Mesodermal cell (in vitro differentiated cells): ENCODE data around the gene CPLX4.

Experiments used
- H3K27ac ChIP-seq: 2 replicates; pipeline ENCODE4 v1.7.0; 2013; ENCODE audit warnings: mild to moderate bottlenecking, low read depth, low read length, moderate library complexity; ENCODE audit not compliant: severe bottlenecking
- H3K36me3 ChIP-seq: 2 replicates; pipeline ENCODE4 v1.7.1; 2013; ENCODE audit warnings: mild to moderate bottlenecking, low read length, moderate library complexity; ENCODE audit not compliant: control insufficient read depth, insufficient read depth
- H3K4me1 ChIP-seq: one replicate; pipeline ENCODE4 v1.7.1; 2013; ENCODE audit warnings: mild to moderate bottlenecking, low read length; ENCODE audit not compliant: insufficient read depth, control insufficient read depth, poor library complexity, severe bottlenecking
- H3K4me3 ChIP-seq: 2 replicates; pipeline ENCODE4 v1.7.0; 2013; ENCODE audit warnings: low read length, control low read depth, mild to moderate bottlenecking; ENCODE audit not compliant: insufficient read depth, poor library complexity, severe bottlenecking; ENCODE audit errors: extremely low read depth
- H3K9me3 ChIP-seq: 2 replicates; pipeline ENCODE4 v1.7.1; 2013; ENCODE audit warnings: mild to moderate bottlenecking, low read length, moderate library complexity; ENCODE audit not compliant: control insufficient read depth
- WGBS, 2 experiments: methylation state at CpG; one replicate each; pipeline ENCODE4 v1.1.5; 2013; ENCODE audit warnings: missing lambda C conversion rate in 2 of 2; ENCODE audit not compliant: insufficient coverage in 2 of 2; 5-methylcytosine and 5-hydroxymethylcytosine counted together

The CPLX4 gene

DNA sequence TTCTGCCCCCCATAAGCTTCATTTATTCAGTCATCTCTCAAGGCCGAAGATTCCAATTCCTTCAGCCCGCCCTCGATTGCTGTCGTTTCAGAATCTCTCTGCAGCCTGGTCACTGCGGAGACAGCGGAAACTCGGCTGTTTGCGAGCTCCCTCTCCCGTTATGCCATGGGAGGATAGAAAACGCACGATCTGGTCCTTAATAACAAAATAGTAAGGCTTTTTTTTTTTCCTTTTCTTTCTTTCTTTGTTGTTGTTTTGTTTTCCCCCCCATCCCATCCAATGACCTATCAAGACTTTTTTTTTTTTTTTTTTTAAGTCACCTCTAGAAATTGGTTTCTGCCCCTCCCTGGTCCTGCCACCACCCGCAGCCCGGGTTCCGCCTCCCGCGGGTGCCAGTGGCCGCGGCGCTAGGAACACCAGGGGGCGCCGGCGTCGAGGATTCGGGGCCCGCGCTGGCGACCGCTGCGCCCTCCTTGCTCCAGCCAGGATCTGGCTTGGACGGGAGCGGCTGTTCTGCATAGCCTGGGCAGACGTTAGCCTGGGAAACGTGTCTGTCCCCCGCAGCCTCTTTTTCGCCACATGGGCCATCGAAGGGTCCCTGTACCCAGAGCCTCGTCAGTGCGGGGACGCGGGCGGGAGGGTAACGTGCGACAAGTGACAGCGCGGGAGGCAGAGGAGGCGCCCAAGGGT lies 10.1 kb downstream of the CPLX4 start:
- peak overlapping the region; percentile 21 for H3K4me3 ChIP-seq
- no peaks in the 10 kb centered on the region for H3K4me1 ChIP-seq
- no peak overlapping the region for H3K27ac ChIP-seq
- no peaks in the 10 kb centered on the region for H3K36me3 ChIP-seq
- no peaks in the 10 kb centered on the region for H3K9me3 ChIP-seq
- WGBS, 2 experiments, result 1 to 8% methylated on average over 27 to 40 of the region's 46 CpGs

- Histone ChIP-seq H3K9me3 (no peaks in the 10 kb centered on the region), H3K4me1 (no peaks in the 10 kb centered on the region), H3K27ac (no peak overlapping the region), H3K36me3 (no peaks in the 10 kb centered on the region), H3K4me3 (no peak overlapping the region)
- WGBS, 2 experiments, result 71 to 83% methylated on average over 2 to 6 of the region's 6 CpGs
Measured at GRCh38 chr18:59306640-59307039, 11.8 kb downstream of the CPLX4 start.

GRCh38 chr18:59305295-59305694 lies 13.2 kb downstream of the CPLX4 start:
- no peak overlapping the region for H3K4me3 ChIP-seq
- WGBS, 2 experiments, result 76 to 87% methylated on average over 3 of the region's 4 CpGs
- no peak overlapping the region for H3K27ac ChIP-seq
- H3K9me3 ChIP-seq, result no peaks in the 10 kb centered on the region
- no peaks in the 10 kb centered on the region for H3K4me1 ChIP-seq
- H3K36me3 ChIP-seq, result no peaks in the 10 kb centered on the region

DNA sequence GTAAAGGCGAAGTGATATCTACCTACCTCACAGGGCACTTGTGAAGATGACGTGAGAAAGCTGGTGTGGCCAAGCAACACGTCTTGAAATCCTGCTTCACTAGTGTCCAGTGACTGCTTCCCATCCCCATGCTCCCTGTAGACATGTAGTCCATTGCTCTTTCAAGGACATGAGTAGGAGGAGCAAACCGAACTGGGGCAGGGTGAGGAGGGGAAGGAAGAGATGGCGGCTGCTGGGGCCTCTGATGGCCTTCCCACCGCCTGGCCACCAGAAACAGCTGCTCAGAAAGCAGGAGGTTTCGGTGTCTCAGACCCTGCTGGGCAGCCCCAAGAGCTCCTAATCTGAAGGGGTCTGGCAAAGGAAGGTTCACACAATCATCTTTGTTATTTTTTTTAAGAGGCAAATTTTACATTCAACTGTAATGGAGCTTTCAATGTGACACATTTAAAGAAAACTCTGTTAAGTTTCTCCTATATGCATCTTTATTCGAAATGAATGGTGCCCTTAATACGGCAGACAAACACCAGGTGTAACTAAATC lies 14.7 kb downstream of the CPLX4 start:
- WGBS, 2 experiments, result 80 to 86% methylated on average over 2 to 6 of the region's 9 CpGs
- H3K4me1 ChIP-seq, result no peaks in the 10 kb centered on the region
- no peaks in the 10 kb centered on the region for H3K36me3 ChIP-seq
- H3K27ac ChIP-seq, result no peak overlapping the region
- no peaks in the 10 kb centered on the region for H3K9me3 ChIP-seq
- H3K4me3 ChIP-seq, result no peak overlapping the region

GRCh38 chr18:59303006-59303405 lies 15.4 kb downstream of the CPLX4 start:
- WGBS, 2 experiments, result 80% methylated on average over 1 of the region's 2 CpGs; no CpG with 5 or more reads in 1 of the 2 experiments
- no peak overlapping the region for H3K4me3 ChIP-seq
- no peak overlapping the region for H3K27ac ChIP-seq
- no peaks in the 10 kb centered on the region for H3K4me1 ChIP-seq
- no peaks in the 10 kb centered on the region for H3K9me3 ChIP-seq
- no peaks in the 10 kb centered on the region for H3K36me3 ChIP-seq

DNA sequence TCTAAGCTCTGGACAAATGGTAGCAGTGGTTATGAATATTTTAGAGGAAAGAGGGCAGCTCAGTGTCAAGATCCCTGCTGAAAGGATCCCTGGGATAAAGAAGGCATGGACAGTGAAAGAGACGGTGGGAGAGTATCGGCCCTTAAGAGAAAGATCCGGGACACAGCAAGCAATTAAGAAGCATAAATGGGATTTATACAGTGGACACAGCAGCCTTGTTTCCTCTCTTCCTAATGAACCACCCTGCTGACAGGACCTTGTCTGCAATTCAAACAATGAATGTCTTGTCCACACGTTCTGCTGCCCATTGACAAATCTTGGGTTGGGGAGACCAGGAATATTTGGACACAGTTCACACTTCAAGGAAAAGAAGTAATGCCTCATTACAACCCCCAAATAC lies 16.5 kb downstream of the CPLX4 start:
- H3K9me3 ChIP-seq, result no peaks in the 10 kb centered on the region
- no peak overlapping the region for H3K27ac ChIP-seq
- no peaks in the 10 kb centered on the region for H3K36me3 ChIP-seq
- H3K4me3 ChIP-seq, result no peak overlapping the region
- 79% methylated on average over 4 of the region's 4 CpGs for WGBS, 2 experiments
- no peaks in the 10 kb centered on the region for H3K4me1 ChIP-seq

DNA sequence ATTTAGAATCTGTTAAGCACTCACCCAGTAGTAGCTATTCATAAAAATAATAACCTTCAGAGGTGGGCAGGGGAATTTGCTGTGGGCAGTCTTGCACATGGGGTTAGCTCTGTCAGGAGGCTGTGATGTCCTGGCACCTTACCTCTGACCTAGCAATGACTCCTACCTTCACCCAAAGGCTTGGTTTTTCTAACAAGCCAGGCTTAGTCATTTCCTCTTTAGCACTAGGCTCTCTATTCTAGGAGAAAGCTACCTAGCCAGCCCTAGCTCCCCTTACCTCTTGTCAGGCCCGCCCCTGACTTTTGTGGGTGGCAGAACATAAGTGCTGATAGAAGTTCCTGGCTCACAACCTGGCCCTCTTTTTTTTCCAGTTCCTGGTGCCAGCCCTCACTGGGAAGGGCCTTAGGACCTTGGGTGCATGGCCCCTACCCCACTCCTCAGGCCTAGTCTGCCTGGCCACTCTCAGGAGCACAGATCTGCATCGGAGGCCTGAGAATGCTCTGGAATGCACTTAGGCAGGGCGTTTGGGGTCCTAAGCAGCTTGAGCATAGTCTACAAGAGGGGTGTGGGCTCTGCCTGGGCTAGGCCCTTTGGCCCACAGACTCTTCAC lies 17.7 kb downstream of the CPLX4 start:
- no peak overlapping the region for H3K4me3 ChIP-seq
- no peak overlapping the region for H3K27ac ChIP-seq
- H3K36me3 ChIP-seq, result no peaks in the 10 kb centered on the region
- whole genome bisulfite sequencing, 2 experiments, result 78 to 93% methylated on average over 3 of the region's 3 CpGs
- H3K9me3 ChIP-seq, result no peaks in the 10 kb centered on the region
- no peaks in the 10 kb centered on the region for H3K4me1 ChIP-seq

DNA sequence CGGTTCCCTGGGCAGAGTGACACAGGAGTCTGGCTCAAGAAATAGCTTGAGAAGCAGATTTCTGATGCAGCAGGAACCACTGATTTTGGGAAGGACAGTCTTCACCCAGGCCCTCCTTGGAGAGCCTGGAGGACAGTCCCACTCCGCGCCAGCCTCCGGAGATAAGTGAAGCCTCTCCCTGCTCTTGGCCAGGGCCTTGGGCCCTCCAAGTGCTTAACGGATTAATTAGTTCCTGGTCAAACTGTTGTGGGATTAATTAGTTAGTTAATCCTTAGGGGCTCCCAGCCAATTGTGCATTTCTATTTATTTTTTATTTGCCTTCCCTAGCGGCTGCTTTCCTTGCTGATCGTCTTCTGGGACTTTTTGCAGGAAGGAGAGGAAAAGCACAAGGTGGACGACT lies 19.6 kb downstream of the CPLX4 start:
- no peak overlapping the region for H3K4me3 ChIP-seq
- 85 to 96% methylated on average over 5 of the region's 8 CpGs for WGBS, 2 experiments
- H3K9me3 ChIP-seq, result no peaks in the 10 kb centered on the region
- H3K4me1 ChIP-seq, result no peaks in the 10 kb centered on the region
- no peaks in the 10 kb centered on the region for H3K36me3 ChIP-seq
- no peak overlapping the region for H3K27ac ChIP-seq

DNA sequence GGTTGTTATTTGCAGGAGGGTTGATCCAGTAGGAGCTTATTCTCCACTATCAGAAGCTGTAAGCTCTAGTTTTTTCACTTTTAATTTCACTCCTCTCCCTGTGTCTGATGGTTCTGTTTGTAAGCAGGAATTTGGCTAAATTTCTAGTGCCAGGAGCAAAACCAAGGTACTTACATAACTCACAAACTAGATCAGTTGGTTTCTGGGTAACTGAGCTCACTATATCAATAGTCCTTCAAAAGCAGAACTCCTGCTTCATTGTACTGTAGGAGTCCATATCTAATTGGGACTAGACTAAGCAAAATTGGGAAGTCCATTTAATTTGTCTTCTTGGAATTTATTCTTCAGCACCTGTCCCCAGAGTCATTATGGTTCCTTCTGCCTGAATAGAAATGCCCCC lies 25.1 kb downstream of the CPLX4 start:
- Histone ChIP-seq H3K4me3 (no peak overlapping the region), H3K4me1 (no peaks in the 10 kb centered on the region), H3K9me3 (no peaks in the 10 kb centered on the region), H3K27ac (no peak overlapping the region), H3K36me3 (no peaks in the 10 kb centered on the region)

- WGBS, 2 experiments, result 78 to 83% methylated on average over 4 to 5 of the region's 6 CpGs
- Histone ChIP-seq H3K4me3 (no peak overlapping the region), H3K36me3 (no peaks in the 10 kb centered on the region), H3K9me3 (no peaks in the 10 kb centered on the region), H3K4me1 (no peaks in the 10 kb centered on the region), H3K27ac (no peak overlapping the region)
Measured at GRCh38 chr18:59286341-59286740, 32.1 kb downstream of the CPLX4 start.

- Histone ChIP-seq H3K27ac (no peak overlapping the region), H3K36me3 (no peaks in the 10 kb centered on the region), H3K9me3 (no peaks in the 10 kb centered on the region), H3K4me3 (no peak overlapping the region), H3K4me1 (no peaks in the 10 kb centered on the region)
- WGBS, 2 experiments, result 72 to 88% methylated on average over 3 to 7 of the region's 11 CpGs
Measured at GRCh38 chr18:59282341-59282740, 36.1 kb downstream of the CPLX4 start.
